ENCODE data around the gene MAP3K8.
A peak's percentile ranks its signal among the peaks of the same experiment; 100 is the strongest.

MAP3K8 gene

DNA sequence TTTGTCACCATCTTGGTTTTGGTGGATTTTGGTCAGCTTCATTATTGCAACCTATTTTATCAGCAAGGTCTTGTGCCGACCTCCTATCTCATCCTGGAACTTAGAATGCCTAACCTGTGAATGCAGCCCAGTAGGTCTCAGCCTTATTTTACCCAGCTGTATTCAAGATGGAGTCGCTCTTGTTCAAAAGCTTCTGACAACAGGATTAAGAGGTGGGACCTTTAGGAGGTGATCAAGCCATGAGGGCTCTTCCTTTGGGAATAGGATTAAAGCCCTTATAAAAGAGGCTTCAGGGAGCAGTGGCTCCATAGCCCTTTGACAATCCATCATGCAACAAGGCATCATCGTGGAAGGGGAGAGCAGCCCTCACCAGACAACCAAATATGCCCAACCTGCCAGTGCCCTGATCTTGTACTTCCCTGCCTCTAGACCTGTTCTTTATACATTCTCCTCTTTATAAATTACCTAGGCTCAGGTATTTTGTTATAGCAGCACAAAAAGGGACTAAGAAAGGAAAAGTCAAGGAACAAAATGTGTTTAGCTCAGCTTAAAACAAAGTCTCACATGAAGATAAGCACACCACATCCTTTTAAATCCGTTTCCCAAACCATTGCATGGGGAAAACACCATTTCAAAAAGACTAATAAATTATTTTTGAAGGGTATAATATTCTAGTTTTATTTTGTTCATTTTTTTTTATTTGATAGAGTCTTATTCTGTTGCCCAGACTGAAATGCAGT, 8.5 kb upstream of the MAP3K8 start:
- H3K36me3 ChIP-seq (replicated peaks), result no peaks in the 10 kb centered on the region
- H3K4me3 ChIP-seq (ENCODE audit: low read depth, low read length), result no peak overlapping the region
- in situ Hi-C loops (cut with HindIII; ENCODE audit: low pct_ligation_motif_present, low sequenced_read_pairs), result loop anchor here (25.0 kb wide), 1 partner anchor 112 kb away; no protein-coding TSS in a partner anchor
- H3K27ac ChIP-seq, result no peak overlapping the region
- TF ChIP-seq, protein P1, sequence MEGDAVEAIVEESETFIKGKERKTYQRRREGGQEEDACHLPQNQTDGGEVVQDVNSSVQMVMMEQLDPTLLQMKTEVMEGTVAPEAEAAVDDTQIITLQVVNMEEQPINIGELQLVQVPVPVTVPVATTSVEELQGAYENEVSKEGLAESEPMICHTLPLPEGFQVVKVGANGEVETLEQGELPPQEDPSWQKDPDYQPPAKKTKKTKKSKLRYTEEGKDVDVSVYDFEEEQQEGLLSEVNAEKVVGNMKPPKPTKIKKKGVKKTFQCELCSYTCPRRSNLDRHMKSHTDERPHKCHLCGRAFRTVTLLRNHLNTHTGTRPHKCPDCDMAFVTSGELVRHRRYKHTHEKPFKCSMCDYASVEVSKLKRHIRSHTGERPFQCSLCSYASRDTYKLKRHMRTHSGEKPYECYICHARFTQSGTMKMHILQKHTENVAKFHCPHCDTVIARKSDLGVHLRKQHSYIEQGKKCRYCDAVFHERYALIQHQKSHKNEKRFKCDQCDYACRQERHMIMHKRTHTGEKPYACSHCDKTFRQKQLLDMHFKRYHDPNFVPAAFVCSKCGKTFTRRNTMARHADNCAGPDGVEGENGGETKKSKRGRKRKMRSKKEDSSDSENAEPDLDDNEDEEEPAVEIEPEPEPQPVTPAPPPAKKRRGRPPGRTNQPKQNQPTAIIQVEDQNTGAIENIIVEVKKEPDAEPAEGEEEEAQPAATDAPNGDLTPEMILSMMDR (IDR thresholded peaks at IDR 0.05; ENCODE audit: low read depth, low read length, missing control alignments), result no peak
- no peaks in the 10 kb centered on the region for H3K27me3 ChIP-seq (replicated peaks)
- DNase-seq, result no peak

DNA sequence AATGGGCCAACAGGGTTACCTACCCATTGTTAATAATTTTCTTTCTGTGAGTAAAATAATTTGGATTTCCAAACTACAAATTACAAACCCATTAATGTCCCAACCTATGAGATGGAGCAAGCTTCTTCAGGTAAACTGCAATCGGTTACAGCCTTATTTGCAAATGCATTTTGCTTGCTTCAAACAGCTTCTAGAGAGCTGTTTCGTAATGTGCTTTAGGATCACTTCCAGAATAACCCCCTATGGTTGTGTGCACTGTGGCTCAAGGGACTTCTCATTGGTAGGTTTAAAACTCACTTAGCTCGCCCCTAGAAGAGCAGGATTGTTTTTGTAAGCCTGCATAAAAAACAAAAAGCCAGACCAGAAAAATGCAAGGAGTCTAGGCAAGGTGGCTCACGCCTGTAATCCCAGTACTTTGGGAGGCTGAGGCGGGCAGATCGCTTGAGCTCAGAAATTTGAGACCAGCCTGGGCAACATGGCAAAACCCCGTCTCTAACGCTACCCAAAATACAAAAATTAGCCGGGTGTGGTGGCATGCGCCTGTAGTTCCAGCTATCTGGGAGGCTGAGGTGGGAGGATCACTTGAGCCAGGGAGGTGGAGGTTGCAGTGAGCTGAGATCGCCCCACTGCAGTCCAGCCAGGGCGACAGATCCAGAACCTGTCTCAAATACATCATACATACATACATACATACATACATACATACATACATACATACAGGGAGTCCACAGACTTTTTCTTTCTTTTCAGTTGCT, 3.3 kb upstream of the MAP3K8 start:
- DNase-seq, result no peak
- H3K27ac ChIP-seq, result no peak overlapping the region
- H3K4me3 ChIP-seq (ENCODE audit: low read depth, low read length), result no peak overlapping the region
- H3K27me3 ChIP-seq (replicated peaks), result no peaks in the 10 kb centered on the region
- in situ Hi-C loops (cut with HindIII; ENCODE audit: low pct_ligation_motif_present, low sequenced_read_pairs), result loop anchor here (25.0 kb wide), 1 partner anchor 107 kb away; no protein-coding TSS in a partner anchor
- no peaks in the 10 kb centered on the region for H3K36me3 ChIP-seq (replicated peaks)
- TF ChIP-seq, protein P1 (IDR thresholded peaks at IDR 0.05; ENCODE audit: low read depth, low read length, missing control alignments), result no peak

DNA sequence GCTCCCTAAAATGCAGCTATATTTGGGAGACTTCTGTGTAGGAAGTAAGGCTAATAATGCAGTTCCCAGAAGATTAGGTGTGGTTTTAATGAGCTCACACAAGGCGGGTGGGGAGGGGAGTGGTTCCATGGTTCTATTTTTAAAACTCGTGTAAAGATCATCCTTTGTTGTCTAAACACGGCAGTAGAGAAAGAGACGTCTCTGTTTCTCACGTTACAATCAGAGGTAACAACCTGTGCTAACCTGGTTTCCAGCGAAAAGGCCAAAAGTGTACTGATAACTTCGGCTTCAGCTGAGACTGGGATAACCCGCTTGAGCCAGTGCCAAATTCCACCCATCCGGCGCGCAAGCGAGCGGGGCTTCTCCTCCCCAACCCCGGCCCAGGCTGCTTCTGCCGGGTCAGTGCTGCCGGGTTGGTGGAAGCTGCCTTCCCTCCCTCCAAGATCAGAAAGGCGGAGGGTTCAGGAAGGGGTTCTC, 2.5 kb upstream of the MAP3K8 start:
- no peaks in the 10 kb centered on the region for H3K36me3 ChIP-seq (replicated peaks)
- no peak for DNase-seq
- H3K4me3 ChIP-seq (ENCODE audit: low read depth, low read length), result no peak overlapping the region
- H3K27me3 ChIP-seq (replicated peaks), result no peaks in the 10 kb centered on the region
- TF ChIP-seq, protein P1 (IDR thresholded peaks at IDR 0.05; ENCODE audit: low read depth, low read length, missing control alignments), result no peak
- in situ Hi-C loops (cut with HindIII; ENCODE audit: low pct_ligation_motif_present, low sequenced_read_pairs), result loop anchor here (25.0 kb wide), 1 partner anchor 106 kb away; no protein-coding TSS in a partner anchor
- no peak overlapping the region for H3K27ac ChIP-seq

DNA sequence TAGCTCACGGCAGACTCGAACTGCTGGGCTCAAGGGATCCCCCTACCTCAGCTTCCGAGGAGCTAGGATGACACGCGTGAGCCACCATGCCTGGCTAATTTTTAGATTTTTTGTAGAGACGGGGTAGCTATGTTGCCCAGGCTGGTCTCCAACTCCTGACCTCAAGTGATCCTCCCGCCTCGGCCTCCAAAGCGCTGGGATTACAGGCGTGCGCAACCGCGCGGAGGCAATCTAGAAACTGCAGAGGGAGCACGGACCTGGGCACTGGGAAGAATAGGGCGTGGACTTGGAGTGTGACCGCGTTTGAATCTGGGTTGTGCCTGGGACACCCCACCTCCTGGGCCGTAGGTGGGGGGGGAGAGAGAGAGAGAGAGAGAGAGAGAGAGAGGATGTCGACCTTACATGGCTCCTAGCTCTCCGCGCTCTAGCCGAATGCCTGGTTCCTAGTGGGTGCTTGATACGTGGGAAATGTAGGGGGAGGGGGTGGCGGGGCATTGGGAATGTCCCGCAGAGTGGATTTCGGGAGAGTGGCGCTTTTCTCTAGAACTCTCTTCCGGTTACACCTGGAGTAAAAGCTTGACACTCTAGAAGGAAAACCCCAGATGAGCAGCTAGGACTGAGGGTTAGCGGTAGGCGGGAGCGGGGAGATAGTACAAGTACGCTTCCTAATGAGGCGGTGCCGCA, 1.2 kb upstream of the MAP3K8 start:
- H3K36me3 ChIP-seq (replicated peaks), result no peaks in the 10 kb centered on the region
- peak overlapping the region; percentile 72 for H3K4me3 ChIP-seq (ENCODE audit: low read depth, low read length)
- no peaks in the 10 kb centered on the region for H3K27me3 ChIP-seq (replicated peaks)
- no peak for DNase-seq
- in situ Hi-C loops (cut with HindIII; ENCODE audit: low pct_ligation_motif_present, low sequenced_read_pairs), result loop anchor here (25.0 kb wide), 1 partner anchor 105 kb away; no protein-coding TSS in a partner anchor
- H3K27ac ChIP-seq, result peak overlapping the region; percentile 92
- TF ChIP-seq, protein P1 (IDR thresholded peaks at IDR 0.05; ENCODE audit: low read depth, low read length, missing control alignments), result no peak

DNA sequence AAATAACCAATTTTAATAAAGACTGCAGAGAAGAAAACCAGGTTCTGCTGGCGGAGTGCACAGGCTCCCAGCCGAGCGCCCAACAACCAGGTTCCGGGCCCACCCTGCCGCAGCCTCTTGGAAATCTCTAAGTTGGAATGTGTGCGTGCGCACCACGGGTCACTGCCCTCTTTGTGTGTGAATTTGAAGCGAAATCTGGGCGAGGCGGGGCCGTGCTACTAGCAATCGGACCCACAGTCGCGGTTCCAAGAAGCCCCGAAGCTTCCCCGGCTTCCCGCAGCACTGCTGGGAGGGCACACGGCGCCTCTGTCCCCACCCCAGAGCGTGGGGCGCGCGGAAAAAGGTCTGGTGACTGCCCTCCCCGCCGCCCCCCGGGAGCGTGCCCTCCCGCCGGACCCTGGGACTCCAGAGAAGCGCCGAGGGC, 666 bp upstream of the MAP3K8 start:
- Histone ChIP-seq H3K36me3 (replicated peaks) (no peaks in the 10 kb centered on the region), H3K27me3 (replicated peaks) (no peaks in the 10 kb centered on the region), H3K27ac (peak overlapping the region; percentile 92), H3K4me3 (ENCODE audit: low read depth, low read length) (peak overlapping the region; percentile 72)
- in situ Hi-C loops (cut with HindIII; ENCODE audit: low pct_ligation_motif_present, low sequenced_read_pairs), result loop anchor here (25.0 kb wide), 1 partner anchor 104 kb away; no protein-coding TSS in a partner anchor
- DNase-seq, result peak; percentile 58
- TF ChIP-seq, protein P1 (IDR thresholded peaks at IDR 0.05; ENCODE audit: low read depth, low read length, missing control alignments), result no peak

All from brain microvascular endothelial cell (primary cell).